SK-N-SH (cell line): ENCODE measurements around the gene CHD9.
"Not testable (repeated sequence)": the region's sequence is repeated elsewhere in the genome, so short reads cannot be mapped to it uniquely, and the experiment has no call there.

Source experiments
- EP300 ChIP-seq, 2 experiments: IDR thresholded peaks; 2 replicates each; pipeline versions ENCODE4 v1.4.0 to v1.6.1; 2012; ENCODE audit warnings: borderline replicate concordance in 1 of 2, low read depth in 1 of 2, low read length in 1 of 2
- POLR2AphosphoS5 ChIP-seq: IDR thresholded peaks from 2 replicates; pipeline ENCODE4 v1.6.1; 2012; ENCODE audit warnings: low read depth, low read length
- RAD21 ChIP-seq: IDR thresholded peaks from 2 replicates; pipeline ENCODE4 v1.6.1; 2012; ENCODE audit warnings: mild to moderate bottlenecking, low read length
- TAF1 ChIP-seq: IDR thresholded peaks from 2 replicates; pipeline ENCODE4 v1.6.1; 2012; ENCODE audit warnings: low read depth, mild to moderate bottlenecking, low read length, moderate library complexity, borderline replicate concordance
- YY1 ChIP-seq: IDR thresholded peaks from 2 replicates; pipeline ENCODE4 v1.4.0; 2012; ENCODE audit warnings: low read depth, mild to moderate bottlenecking
- TF ChIP-seq, protein P1 (sequence below): fragments of 200-600 bp; sonication (generic); IDR thresholded peaks from 2 replicates; pipeline ENCODE4 v1.6.1; 2017; ENCODE audit warnings: antibody characterized with exemption, mild to moderate bottlenecking, moderate library complexity
- TF ChIP-seq, protein P2 (sequence below): IDR thresholded peaks from 2 replicates; pipeline ENCODE4 v1.4.0; 2012; ENCODE audit warnings: low read depth

DNA sequence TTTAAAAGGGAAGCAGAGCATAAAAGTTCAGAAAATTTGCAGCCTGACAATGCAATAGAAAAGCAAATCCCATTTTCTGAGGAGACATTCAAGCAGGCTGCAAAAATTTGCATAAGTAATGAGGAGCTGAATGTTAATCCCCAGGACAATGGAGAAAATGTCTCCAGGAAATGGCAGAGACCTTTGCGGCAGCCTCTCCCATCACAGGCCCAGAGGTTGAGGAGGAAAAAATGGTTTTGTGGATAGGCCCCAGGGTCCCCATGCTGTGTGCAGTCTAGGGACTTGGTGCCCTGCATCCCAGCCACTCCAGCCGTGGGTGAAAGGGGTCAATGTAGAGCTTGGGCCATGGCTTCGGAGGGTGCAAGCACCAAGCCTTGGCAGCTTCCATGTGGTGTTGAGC lies 19.5 kb downstream of the CHD9 start:
- TF ChIP-seq EP300 (IDR thresholded peaks at IDR 0.05; ENCODE audit: borderline replicate concordance in 1 of 2, low read depth in 1 of 2, low read length in 1 of 2); RAD21; POLR2AphosphoS5; TAF1; YY1: not testable (repeated sequence)
- TF ChIP-seq, protein P1, sequence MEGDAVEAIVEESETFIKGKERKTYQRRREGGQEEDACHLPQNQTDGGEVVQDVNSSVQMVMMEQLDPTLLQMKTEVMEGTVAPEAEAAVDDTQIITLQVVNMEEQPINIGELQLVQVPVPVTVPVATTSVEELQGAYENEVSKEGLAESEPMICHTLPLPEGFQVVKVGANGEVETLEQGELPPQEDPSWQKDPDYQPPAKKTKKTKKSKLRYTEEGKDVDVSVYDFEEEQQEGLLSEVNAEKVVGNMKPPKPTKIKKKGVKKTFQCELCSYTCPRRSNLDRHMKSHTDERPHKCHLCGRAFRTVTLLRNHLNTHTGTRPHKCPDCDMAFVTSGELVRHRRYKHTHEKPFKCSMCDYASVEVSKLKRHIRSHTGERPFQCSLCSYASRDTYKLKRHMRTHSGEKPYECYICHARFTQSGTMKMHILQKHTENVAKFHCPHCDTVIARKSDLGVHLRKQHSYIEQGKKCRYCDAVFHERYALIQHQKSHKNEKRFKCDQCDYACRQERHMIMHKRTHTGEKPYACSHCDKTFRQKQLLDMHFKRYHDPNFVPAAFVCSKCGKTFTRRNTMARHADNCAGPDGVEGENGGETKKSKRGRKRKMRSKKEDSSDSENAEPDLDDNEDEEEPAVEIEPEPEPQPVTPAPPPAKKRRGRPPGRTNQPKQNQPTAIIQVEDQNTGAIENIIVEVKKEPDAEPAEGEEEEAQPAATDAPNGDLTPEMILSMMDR: not testable (repeated sequence)
- TF ChIP-seq, protein P2, sequence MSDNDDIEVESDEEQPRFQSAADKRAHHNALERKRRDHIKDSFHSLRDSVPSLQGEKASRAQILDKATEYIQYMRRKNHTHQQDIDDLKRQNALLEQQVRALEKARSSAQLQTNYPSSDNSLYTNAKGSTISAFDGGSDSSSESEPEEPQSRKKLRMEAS: not testable (repeated sequence)
